K562 (cell line): ENCODE data around the gene UROD. TPM values are rescaled to one million over a fixed set of nuclear protein-coding genes. Genes with fewer than 3 reads are reported as not detected.

ENCODE experiments used
- ATAC-seq: fragments of 200-7000 bp; cut with Tn5 transposase; 3 replicates; pipeline ENCODE4 v1.9.1; 2020; ENCODE audit warnings: moderate library complexity
- BruUV-seq: library from RNA; stranded (reverse); fragments of 400-500 nt; replicated peaks from 2 replicates; lab custom pipeline; 2021; lab: Mats Ljungman, UMichigan
- CTCF ChIA-PET: fragments of 300-600 bp; formaldehyde crosslinking; extraction: SDS; loops from one replicate; lab custom pipeline; 2021; ENCODE audit warnings: low intra/inter-chr PET ratio; lab: Yijun Ruan, JAX
- POLR2A ChIA-PET: fragments of 300-600, 350-650 bp; sonication (Branson Sonifier 250); formaldehyde crosslinking; extraction: SDS; loops from one replicate; lab custom pipeline; 2021; ENCODE audit warnings: antibody characterized with exemption, inconsistent platforms; lab: Yijun Ruan, JAX
- DNase-seq, 4 experiments: peaks; one replicate each; pipeline versions ENCODE4 v3.0.0 to v3.0.0-alpha.2; 2011 to 2018; ENCODE audit warnings: low spot score in 3 of 4, mixed read lengths in 3 of 4; ENCODE audit errors: extremely low read depth in 1 of 4
- FAIRE-seq: peaks from 2 replicates; lab custom pipeline; 2011; peaks lifted over from hg19 to GRCh38; lab: Jason Lieb, UNC
- H2AFZ ChIP-seq: 2 replicates; pipeline ENCODE4 v1.6.0; 2011; ENCODE audit warnings: low read depth, low read length, control low read depth, inconsistent platforms
- H3K27ac ChIP-seq: fragments of 200-600 bp; 3 replicates; pipeline ENCODE4 v1.8.0; 2011; ENCODE audit warnings: low read depth, mild to moderate bottlenecking, control low read depth, inconsistent platforms, low read length, moderate library complexity, mixed read lengths; ENCODE audit errors: extremely low read depth
- H3K27me3 ChIP-seq, 2 experiments: fragments of 300-600 bp in 1 of 2; 2 replicates in 1 of 2; 3 replicates in 1 of 2; pipeline versions ENCODE4 v1.6.0 to v1.8.0; 2011; ENCODE audit warnings: inconsistent platforms in 2 of 2, low read length in 2 of 2, mild to moderate bottlenecking in 1 of 2, mixed read lengths in 1 of 2, moderate library complexity in 1 of 2; ENCODE audit not compliant: control insufficient read depth in 2 of 2, insufficient read depth in 2 of 2
- H3K36me3 ChIP-seq: fragments of 300-600 bp; 3 replicates; pipeline ENCODE4 v1.8.0; 2011; ENCODE audit warnings: mild to moderate bottlenecking, low read length, inconsistent platforms; ENCODE audit not compliant: control insufficient read depth, insufficient read depth
- H3K4me1 ChIP-seq, 2 experiments: fragments of 200-600 bp in 1 of 2; replicated peaks in 1 of 2; 2 replicates in 1 of 2; 3 replicates in 1 of 2; pipeline versions ENCODE4 v1.5.1 to v1.8.0; 2011; ENCODE audit warnings: inconsistent platforms in 2 of 2, low read length in 2 of 2, mild to moderate bottlenecking in 1 of 2, mixed read lengths in 1 of 2, moderate library complexity in 1 of 2; ENCODE audit not compliant: control insufficient read depth in 2 of 2, insufficient read depth in 2 of 2
- H3K4me2 ChIP-seq: 2 replicates; pipeline ENCODE4 v1.6.1; 2011; ENCODE audit warnings: low read length, control low read depth, inconsistent platforms, mixed read lengths; ENCODE audit not compliant: insufficient read depth
- H3K4me3 ChIP-seq: fragments of 200-600 bp; sonication (generic), shearing (Covaris generic); 2 replicates; pipeline ENCODE4 v1.5.1; 2016; ENCODE audit warnings: control low read depth, inconsistent platforms
- H3K79me2 ChIP-seq: fragments of 200-600 bp; 3 replicates; pipeline ENCODE4 v1.8.0; 2011; ENCODE audit warnings: low read length, inconsistent platforms; ENCODE audit not compliant: control insufficient read depth, insufficient read depth
- H3K9ac ChIP-seq, 2 experiments: 2 replicates each; pipeline versions ENCODE4 v1.6.0 to v1.6.1; 2011; ENCODE audit warnings: low read depth in 2 of 2, low read length in 2 of 2, control low read depth in 1 of 2, inconsistent platforms in 1 of 2, mild to moderate bottlenecking in 1 of 2, mixed read lengths in 1 of 2; ENCODE audit not compliant: insufficient read depth in 1 of 2
- H3K9me1 ChIP-seq: one replicate; pipeline ENCODE4 v1.6.0; 2011; ENCODE audit warnings: inconsistent platforms, mild to moderate bottlenecking, low read length, moderate library complexity; ENCODE audit not compliant: control insufficient read depth, insufficient read depth
- H3K9me3 ChIP-seq: replicated peaks from 2 replicates; pipeline ENCODE4 v1.5.1; 2011; ENCODE audit warnings: low read depth, low read length, inconsistent platforms; ENCODE audit not compliant: control insufficient read depth, insufficient read depth
- H4K20me1 ChIP-seq: replicated peaks from 2 replicates; pipeline ENCODE4 v1.6.1; 2011; ENCODE audit warnings: low read length, inconsistent platforms, mixed read lengths; ENCODE audit not compliant: control insufficient read depth, insufficient read depth
- ARID2 ChIP-seq: fragments of 450-650 bp; IDR thresholded peaks from 2 replicates; pipeline ENCODE4 v1.6.1; 2017; ENCODE audit warnings: antibody characterized with exemption, mild to moderate bottlenecking
- ATF7 ChIP-seq: fragments of 450-650 bp; IDR thresholded peaks from 2 replicates; pipeline ENCODE4 v1.7.1; 2014; ENCODE audit warnings: mild to moderate bottlenecking, moderate library complexity
- C11orf30 ChIP-seq: fragments of 450-650 bp; IDR thresholded peaks from 2 replicates; pipeline ENCODE4 v1.6.1; 2016; ENCODE audit warnings: low read depth, mild to moderate bottlenecking
- EHMT2 ChIP-seq: fragments of 450-650 bp; IDR thresholded peaks from 2 replicates; pipeline ENCODE4 v1.6.1; 2018; ENCODE audit warnings: antibody characterized with exemption
- ETV5 ChIP-seq: sonication (generic); formaldehyde crosslinking; IDR thresholded peaks from 2 replicates; pipeline ENCODE4 v1.4.0; 2020; ENCODE audit warnings: low read depth, mild to moderate bottlenecking, missing genetic modification reagents
- EZH2 ChIP-seq: IDR thresholded peaks from 2 replicates; pipeline ENCODE4 v1.6.1; 2012; ENCODE audit warnings: low read depth, mild to moderate bottlenecking, inconsistent platforms, low read length, borderline replicate concordance
- ID3 ChIP-seq, 2 experiments: fragments of 250-450 bp in 1 of 2; fragments of 450-650 bp in 1 of 2; sonication (Bioruptor Pico) in 1 of 2; IDR thresholded peaks; 2 replicates each; pipeline versions ENCODE4 v1.6.1 to v1.8.0; 2016 to 2021; ENCODE audit warnings: mild to moderate bottlenecking in 2 of 2, moderate library complexity in 2 of 2, missing compliant biosample characterization in 1 of 2, missing genetic modification characterization in 1 of 2
- IRF2 ChIP-seq: sonication (generic); formaldehyde crosslinking; IDR thresholded peaks from 2 replicates; pipeline ENCODE4 v1.8.1; 2022; ENCODE audit warnings: mild to moderate bottlenecking, missing genetic modification reagents
- MAX ChIP-seq: sonication (generic); formaldehyde crosslinking; IDR thresholded peaks from 2 replicates; pipeline ENCODE4 v1.9.0; 2022; ENCODE audit warnings: mild to moderate bottlenecking, missing genetic modification reagents
- NR2F6 ChIP-seq: fragments of 450-650 bp; formaldehyde crosslinking; IDR thresholded peaks from 2 replicates; pipeline ENCODE4 v1.4.0; 2020; ENCODE audit warnings: mild to moderate bottlenecking
- POLR2AphosphoS2 ChIP-seq: IDR thresholded peaks from 2 replicates; pipeline ENCODE4 v1.6.1; 2012; ENCODE audit warnings: low read length, improper control_type of control experiment
- PPARD ChIP-seq: fragments of 250-450 bp; sonication (Bioruptor Pico); IDR thresholded peaks from 2 replicates; pipeline ENCODE4 v1.8.0; 2022; ENCODE audit warnings: inconsistent platforms, mild to moderate bottlenecking, moderate library complexity
- SIN3A ChIP-seq, 2 experiments: fragments of 150-350 bp in 1 of 2; IDR thresholded peaks; 2 replicates each; pipeline ENCODE4 v1.6.1; 2011 to 2016; ENCODE audit warnings: borderline replicate concordance in 2 of 2, low read depth in 2 of 2, low read length in 2 of 2, mild to moderate bottlenecking in 2 of 2, moderate library complexity in 2 of 2; ENCODE audit not compliant: control insufficient read depth in 1 of 2
- SOX6 ChIP-seq: fragments of 450-650 bp; IDR thresholded peaks from 2 replicates; pipeline ENCODE4 v1.6.1; 2014; ENCODE audit warnings: mild to moderate bottlenecking
- TCFL5 ChIP-seq: fragments of 250-450 bp; sonication (Bioruptor Pico); conservative IDR thresholded peaks from 2 replicates; pipeline ENCODE4 v1.6.1; 2021; ENCODE audit warnings: mild to moderate bottlenecking, moderate library complexity, matching md5 sums
- TEAD4 ChIP-seq, 2 experiments: sonication (generic) in 1 of 2; formaldehyde crosslinking in 1 of 2; IDR thresholded peaks; 2 replicates each; pipeline versions ENCODE4 v1.6.1 to v1.8.0; 2012 to 2022; ENCODE audit warnings: borderline replicate concordance in 1 of 2, inconsistent platforms in 1 of 2, low read length in 1 of 2, mild to moderate bottlenecking in 1 of 2, missing genetic modification reagents in 1 of 2
- ZNF507 ChIP-seq: conservative IDR thresholded peaks from 2 replicates; pipeline ENCODE4 v1.6.1; 2017; ENCODE audit warnings: missing genetic modification characterization, missing compliant biosample characterization
- ZNF77 ChIP-seq: fragments of 250-450 bp; sonication (Bioruptor Pico); IDR thresholded peaks from 2 replicates; pipeline ENCODE4 v1.5.0; 2020
- in situ Hi-C: fragments of 300-500 bp; cut with MboI; formaldehyde crosslinking; loops from 4 replicates; pipeline ENCODE4 v1.15.0; 2018; ENCODE audit warnings: inconsistent platforms, mixed read lengths
- intact Hi-C: fragments of 100-400 bp; cut with micrococcal nuclease; formaldehyde crosslinking; loops from 2 replicates; pipeline ENCODE4 v1.14.2; 2022
- polyA plus RNA-seq, 8 experiments: library from polyadenylated mRNA; depleted of rRNA in 4 of 8; stranded (reverse) in 5 of 8; unstranded in 3 of 8; fragments of >200 nt; fragmentation: Nextera tagmentation in 2 of 8; fragmentation: Illumina TruSeq in 1 of 8; extraction: Ambion mirVana in 2 of 8; extraction: Trizol in 1 of 8; gene quantifications; 2 replicates each; pipeline versions ENCODE4 v1.2.1 to v1.2.3, GENCODE V29; 2011 to 2014; ENCODE audit warnings: inconsistent platforms in 1 of 8, missing spikeins in 1 of 8
- total RNA-seq, 7 experiments: library from RNA; depleted of rRNA in 6 of 7; stranded (reverse); fragments of >200 nt in 6 of 7; fragmentation: Illumina TruSeq in 2 of 7; extraction: Trizol in 2 of 7; gene quantifications; 2 replicates each; pipeline versions ENCODE4 v1.2.1 to v1.2.3, GENCODE V29; 2011 to 2021; ENCODE audit warnings: low replicate concordance in 1 of 7
- TF ChIP-seq, protein P1 (sequence below): fragments of 450-650 bp; formaldehyde crosslinking; IDR thresholded peaks from 2 replicates; pipeline ENCODE4 v1.4.0; 2020; ENCODE audit warnings: mild to moderate bottlenecking, moderate library complexity

The UROD gene
- total and polyA plus RNA-seq, 9 of the 15 experiments (the other 6 are each of a cell fraction or from before 2014, with no cell fraction given): 533 to 2,933 (median 1,100) TPM

DNA sequence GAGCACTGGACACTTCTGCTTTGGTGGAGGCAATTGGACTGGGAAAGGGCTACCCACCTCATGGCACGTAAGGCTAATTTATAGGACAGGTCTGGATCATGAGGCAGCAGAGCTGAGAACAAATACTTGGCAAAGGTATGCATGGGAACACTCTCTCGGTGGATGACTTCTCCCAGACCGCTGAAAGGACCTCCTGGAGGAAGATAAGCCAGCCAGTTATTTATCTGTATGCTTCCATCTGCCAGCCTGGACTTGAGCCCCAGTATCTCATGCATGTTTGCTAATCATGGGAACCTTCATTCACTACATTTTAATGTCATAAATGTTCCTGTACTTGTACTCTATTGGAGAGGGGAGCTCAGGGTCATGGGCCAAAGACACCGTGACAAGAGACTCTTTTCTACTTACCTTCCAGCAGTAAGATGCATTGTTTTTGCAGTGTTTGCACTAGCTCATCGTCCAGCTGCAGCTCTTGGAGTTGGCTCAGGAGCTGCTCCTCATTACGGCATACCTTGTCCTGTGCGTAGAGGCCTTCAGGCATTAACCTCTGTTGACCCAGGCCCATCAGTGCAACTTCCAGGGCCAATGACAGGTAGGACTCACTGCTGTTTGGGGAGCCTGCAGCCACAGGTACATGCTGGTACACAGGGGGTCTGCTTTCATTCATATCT, 23.7 kb downstream of the UROD start (continued):
- TF ChIP-seq SIN3A (IDR thresholded peaks at IDR 0.05; ENCODE audit: borderline replicate concordance in 2 of 2, control insufficient read depth in 1 of 2, low read depth in 2 of 2, low read length in 2 of 2): no peak
- TF ChIP-seq EZH2: no peak
- TF ChIP-seq, protein P1, sequence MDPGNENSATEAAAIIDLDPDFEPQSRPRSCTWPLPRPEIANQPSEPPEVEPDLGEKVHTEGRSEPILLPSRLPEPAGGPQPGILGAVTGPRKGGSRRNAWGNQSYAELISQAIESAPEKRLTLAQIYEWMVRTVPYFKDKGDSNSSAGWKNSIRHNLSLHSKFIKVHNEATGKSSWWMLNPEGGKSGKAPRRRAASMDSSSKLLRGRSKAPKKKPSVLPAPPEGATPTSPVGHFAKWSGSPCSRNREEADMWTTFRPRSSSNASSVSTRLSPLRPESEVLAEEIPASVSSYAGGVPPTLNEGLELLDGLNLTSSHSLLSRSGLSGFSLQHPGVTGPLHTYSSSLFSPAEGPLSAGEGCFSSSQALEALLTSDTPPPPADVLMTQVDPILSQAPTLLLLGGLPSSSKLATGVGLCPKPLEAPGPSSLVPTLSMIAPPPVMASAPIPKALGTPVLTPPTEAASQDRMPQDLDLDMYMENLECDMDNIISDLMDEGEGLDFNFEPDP (CRISPR knock-in tag): no peak
- TF ChIP-seq NR2F6 (CRISPR knock-in tag): no peak
- no peak for TF ChIP-seq IRF2 (CRISPR knock-in tag)
- no peak for TF ChIP-seq ARID2

DNA sequence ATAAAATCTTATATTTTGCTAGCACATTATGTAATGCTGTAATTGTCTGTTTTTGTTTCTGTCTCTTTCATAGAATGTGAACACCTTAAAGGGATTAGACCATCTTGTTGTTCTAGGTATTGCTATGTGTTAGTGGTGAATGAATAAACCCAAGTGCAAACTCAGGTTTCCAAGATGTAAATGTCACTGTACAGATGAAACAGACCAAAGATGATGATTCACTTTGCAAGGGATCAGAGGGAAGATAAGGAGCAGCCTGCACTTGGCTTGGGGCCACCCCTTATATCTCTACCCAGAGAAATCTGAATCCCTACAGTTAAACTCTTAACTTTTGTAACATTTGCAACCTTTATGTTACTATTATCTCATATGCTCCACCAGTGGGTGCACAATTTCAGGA, 25.4 kb downstream of the UROD start:
- intact Hi-C loops: no loop called here
- ChIA-PET CTCF (no interaction called here), POLR2A (interaction anchor here (0.9 kb wide), 1 partner anchor 262 kb away, joined by 3 read pairs; the partner anchor contains the start of gene RPS8)
- Histone ChIP-seq H3K27ac (no peak overlapping the region), H3K9ac (no peak overlapping the region), H3K9me3 (no peaks in the 10 kb centered on the region), H3K4me3 (no peak overlapping the region), H4K20me1 (0 out of 2 replicates have a peak, but pooled peaks cover 4% of the 10 kb centered on the region), H3K79me2 (no peaks in the 10 kb centered on the region), H2AFZ (no peak overlapping the region), H3K4me2 (no peak overlapping the region), H3K36me3 (no peaks in the 10 kb centered on the region), H3K27me3 (peaks cover 0 to 4% of the 10 kb centered on the region in 2 experiments; a peak in 1 of 5 replicates), H3K4me1 (peaks cover 35 to 38% of the 10 kb centered on the region in 2 experiments), H3K9me1 (no peaks in the 10 kb centered on the region)
- peak; percentile 45 to 84 (median 61) for DNase-seq
- peak; percentile 75 for FAIRE-seq
- in situ Hi-C loops: no loop called here
- ATAC-seq: peak; percentile 72
- BruUV-seq: no TSS peak
- peak; percentile 89 for TF ChIP-seq TEAD4 (IDR thresholded peaks at IDR 0.05; ENCODE audit: low read length)
- no peak for TF ChIP-seq TEAD4 (CRISPR knock-in tag; IDR thresholded peaks at IDR 0.05; ENCODE audit: borderline replicate concordance)
- peak; percentile 80 for TF ChIP-seq C11orf30
- no peak for TF ChIP-seq ZNF77 (CRISPR knock-in tag)
- peak; percentile 67 for TF ChIP-seq ATF7
- no peak for TF ChIP-seq POLR2AphosphoS2
- no peak for TF ChIP-seq ID3 (CRISPR knock-in tag; IDR thresholded peaks at IDR 0.05)
- TF ChIP-seq ID3 (tag; IDR thresholded peaks at IDR 0.05): peak; percentile 22; the same call in 1 of the 2 replicates
- peak; percentile 94 for TF ChIP-seq SOX6
- TF ChIP-seq EHMT2: no peak
- TF ChIP-seq TCFL5 (CRISPR knock-in tag): no peak
- TF ChIP-seq ETV5: no peak
- TF ChIP-seq ZNF507 (tag): no peak
- TF ChIP-seq PPARD (CRISPR knock-in tag): no peak
- no peak for TF ChIP-seq MAX
